ENCODE results near the gene POGLUT3. TPM values are rescaled to one million over a fixed set of nuclear protein-coding genes. Genes with fewer than 3 reads are reported as not detected.
A peak's percentile ranks its signal among the peaks of the same experiment; 100 is the strongest.

POGLUT3 gene
- total RNA-seq, 1 donor = 60.0 TPM

DNA sequence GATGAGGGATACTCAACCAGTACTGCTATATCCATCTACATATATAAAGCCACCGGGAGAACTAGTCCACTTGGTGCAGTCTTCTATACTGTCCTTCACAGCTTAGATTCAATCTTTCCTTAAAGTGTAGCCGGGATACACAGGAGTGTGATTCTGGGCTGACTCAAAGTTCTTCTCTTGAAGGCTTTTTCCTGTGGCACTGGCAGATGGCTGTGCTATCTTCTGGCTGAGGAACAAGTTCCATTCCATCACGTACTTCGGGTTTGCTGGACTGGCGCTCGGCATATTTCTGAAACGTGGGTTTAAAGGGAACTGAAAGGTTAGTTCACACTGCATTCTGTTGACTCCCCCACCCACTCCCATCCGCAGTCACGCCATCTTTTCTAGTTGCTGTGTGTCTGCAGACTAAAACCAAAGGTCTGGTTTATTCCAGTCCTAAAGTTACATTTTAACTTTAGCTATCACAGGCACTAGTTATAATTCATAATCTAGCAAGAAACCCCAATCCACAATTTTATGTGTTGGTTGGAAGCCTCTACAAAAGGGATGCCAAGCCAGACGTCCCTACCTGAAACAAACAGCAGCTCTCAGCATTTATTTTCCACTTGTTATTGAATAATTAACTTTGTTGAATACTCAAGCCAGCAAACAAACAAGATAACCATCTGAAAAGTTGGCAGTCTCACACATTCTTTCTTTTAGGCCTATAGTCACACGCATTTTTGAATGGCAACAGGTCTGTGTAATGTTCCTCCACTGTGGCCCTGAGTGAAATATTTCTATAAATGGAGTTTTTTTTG lies 23.3 kb downstream of the POGLUT3 start:
- DNase-seq (ENCODE audit: low read depth) = no peak
- H3K4me3 ChIP-seq (ENCODE audit: low read depth, low read length) = no peak overlapping the region
- no peak for TF ChIP-seq CTCF (IDR thresholded peaks at IDR 0.05; ENCODE audit: insufficient read depth, low read depth, low read length)

DNA sequence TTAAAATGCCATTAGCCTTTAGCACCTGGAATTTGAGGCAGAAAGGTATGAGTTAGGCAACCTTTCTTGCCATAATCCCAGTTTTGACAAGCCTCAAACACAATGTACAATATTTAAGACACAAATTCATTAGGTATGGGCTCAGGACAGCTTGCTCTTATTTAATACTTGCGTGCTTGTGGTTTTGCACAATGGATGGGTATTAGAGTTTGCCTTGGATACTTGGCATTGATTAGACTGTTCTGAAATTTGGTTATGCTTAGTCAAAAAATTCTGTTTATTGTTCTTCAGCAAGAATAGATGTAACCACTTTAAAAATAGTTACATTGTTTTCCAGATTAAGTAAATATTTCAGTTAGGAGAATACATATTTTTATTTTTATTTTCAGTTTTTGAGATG lies 25.5 kb downstream of the POGLUT3 start:
- DNase-seq (ENCODE audit: low read depth) = no peak
- no peak overlapping the region for H3K4me3 ChIP-seq (ENCODE audit: low read depth, low read length)
- TF ChIP-seq CTCF (IDR thresholded peaks at IDR 0.05; ENCODE audit: insufficient read depth, low read depth, low read length) = no peak

GRCh38 chr11:108468478-108468864 lies 29.7 kb downstream of the POGLUT3 start:
- DNase-seq (ENCODE audit: low read depth) = no peak
- H3K4me3 ChIP-seq (ENCODE audit: low read depth, low read length) = no peak overlapping the region
- no peak for TF ChIP-seq CTCF (IDR thresholded peaks at IDR 0.05; ENCODE audit: insufficient read depth, low read depth, low read length)

DNA sequence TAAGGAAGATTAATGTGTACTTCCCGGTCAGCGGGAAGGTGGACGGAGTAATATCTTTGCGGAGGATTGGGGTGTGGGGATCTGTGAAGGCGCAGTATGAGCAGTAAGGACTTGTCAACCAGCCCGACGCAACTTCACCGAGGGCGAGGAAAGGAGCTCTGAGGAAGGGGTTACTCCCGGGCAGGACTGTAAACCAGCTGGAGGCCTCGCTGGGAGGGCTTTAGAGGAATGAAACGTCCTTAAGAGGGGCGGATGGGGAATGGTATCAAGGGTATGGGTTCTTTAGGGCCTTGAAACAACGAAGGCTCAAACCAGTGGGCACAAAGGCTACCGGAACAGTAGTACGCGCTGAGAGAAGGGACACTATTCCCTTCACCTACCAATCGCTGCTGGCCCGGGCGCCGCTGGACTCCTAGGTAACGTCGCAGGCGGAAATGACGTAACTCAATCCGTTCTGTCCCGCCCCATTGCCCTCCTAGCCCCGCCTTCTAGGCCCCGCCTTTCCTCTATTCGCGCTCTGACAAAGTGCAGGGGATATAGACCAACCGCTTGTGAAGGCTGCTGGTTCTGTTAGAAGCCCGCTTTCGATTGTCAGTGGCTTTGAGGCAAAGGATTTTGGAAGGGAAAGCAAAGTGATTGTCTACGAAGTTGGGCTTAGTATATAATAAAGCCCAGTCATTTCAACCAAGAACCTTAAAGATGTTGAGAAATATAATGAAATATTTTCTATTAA lies 30.9 kb downstream of the POGLUT3 start, which contains the start of gene C11orf65:
C11orf65 (minus strand) TSS at position 439 of the 733 bp plus-strand sequence. CDS start 5,970 bp downstream, outside the sequence.
- peak within 1 kb of the TSS; percentile 83 for H3K4me3 ChIP-seq (ENCODE audit: low read depth, low read length)
- peak; percentile 98 for DNase-seq (ENCODE audit: low read depth)
- no peak for TF ChIP-seq CTCF (IDR thresholded peaks at IDR 0.05; ENCODE audit: insufficient read depth, low read depth, low read length)

DNA sequence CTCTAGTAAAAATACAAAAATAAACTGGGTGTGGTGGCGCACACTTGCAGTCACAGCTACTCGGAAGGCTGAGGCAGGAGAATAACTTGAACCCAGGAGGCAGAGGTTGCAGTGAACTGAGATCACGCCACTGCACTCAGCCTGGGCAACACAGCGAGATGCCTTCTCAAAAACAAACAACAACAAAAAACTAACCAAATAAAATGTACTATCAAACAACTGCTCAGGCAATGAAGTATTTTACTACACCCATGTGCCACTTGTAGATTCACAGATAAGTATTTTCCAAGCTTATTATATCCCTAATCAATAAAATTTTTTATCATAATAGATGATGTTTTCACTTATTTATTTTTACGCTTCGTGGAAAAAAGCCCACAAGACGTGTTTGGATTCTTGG lies 31.8 kb downstream of the POGLUT3 start:
- DNase-seq (ENCODE audit: low read depth) = no peak
- TF ChIP-seq CTCF (IDR thresholded peaks at IDR 0.05; ENCODE audit: insufficient read depth, low read depth, low read length) = no peak
- H3K4me3 ChIP-seq (ENCODE audit: low read depth, low read length) = peak overlapping the region; percentile 83

DNA sequence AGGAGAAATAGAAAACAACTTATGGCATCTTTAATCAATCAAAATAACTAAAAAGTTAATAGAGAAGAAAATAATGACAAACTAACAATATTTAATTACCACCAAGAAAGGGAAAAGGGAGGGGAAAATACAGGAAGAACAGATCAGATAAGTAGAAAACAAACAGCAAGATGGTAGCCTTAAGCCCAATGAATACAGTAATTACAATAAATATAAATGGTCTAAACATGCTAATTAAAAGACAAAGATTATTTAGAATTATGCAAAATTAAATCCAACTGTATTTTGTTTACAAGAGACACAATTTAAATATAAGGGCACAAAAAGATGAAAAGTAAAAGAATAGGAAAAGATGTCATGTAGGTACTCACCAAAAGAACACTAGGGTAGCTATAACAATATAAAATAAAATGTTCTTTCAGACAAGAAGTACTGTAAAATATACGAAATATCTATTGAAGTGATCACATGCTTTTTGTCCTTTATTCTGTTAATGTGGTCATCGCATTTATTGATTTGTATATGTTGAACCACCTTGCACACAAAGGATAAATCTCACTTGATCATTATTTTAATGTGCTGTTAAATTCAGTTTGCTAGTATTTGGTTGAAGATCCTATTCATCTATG lies 44.9 kb downstream of the POGLUT3 start:
- no peak overlapping the region for H3K4me3 ChIP-seq (ENCODE audit: low read depth, low read length)
- TF ChIP-seq CTCF (IDR thresholded peaks at IDR 0.05; ENCODE audit: insufficient read depth, low read depth, low read length) = no peak
- no peak for DNase-seq (ENCODE audit: low read depth)

Other genes with a start within 250 kb of the POGLUT3 start
- 0.64 and 0.86 TPM in 2 replicates for gene C11orf65, start 30.9 kb downstream of the POGLUT3 start, total RNA-seq
- 0.32 and 2.2 TPM in 2 replicates for gene EXPH5, start 95.4 kb upstream of the POGLUT3 start, total RNA-seq
- gene DDX10, start 166.7 kb upstream of the POGLUT3 start, total RNA-seq = 16.1 and 20.3 TPM in 2 replicates